ENCODE measurements around the gene IGFL1. TPM values are rescaled to one million over a fixed set of nuclear protein-coding genes. Genes with fewer than 3 reads are reported as not detected.
"Not testable (repeated sequence)": the region's sequence is repeated elsewhere in the genome, so short reads cannot be mapped to it uniquely, and the experiment has no call there.

IGFL1 gene
- total RNA-seq, 1 experiment from 2014 or later: not detected

DNA sequence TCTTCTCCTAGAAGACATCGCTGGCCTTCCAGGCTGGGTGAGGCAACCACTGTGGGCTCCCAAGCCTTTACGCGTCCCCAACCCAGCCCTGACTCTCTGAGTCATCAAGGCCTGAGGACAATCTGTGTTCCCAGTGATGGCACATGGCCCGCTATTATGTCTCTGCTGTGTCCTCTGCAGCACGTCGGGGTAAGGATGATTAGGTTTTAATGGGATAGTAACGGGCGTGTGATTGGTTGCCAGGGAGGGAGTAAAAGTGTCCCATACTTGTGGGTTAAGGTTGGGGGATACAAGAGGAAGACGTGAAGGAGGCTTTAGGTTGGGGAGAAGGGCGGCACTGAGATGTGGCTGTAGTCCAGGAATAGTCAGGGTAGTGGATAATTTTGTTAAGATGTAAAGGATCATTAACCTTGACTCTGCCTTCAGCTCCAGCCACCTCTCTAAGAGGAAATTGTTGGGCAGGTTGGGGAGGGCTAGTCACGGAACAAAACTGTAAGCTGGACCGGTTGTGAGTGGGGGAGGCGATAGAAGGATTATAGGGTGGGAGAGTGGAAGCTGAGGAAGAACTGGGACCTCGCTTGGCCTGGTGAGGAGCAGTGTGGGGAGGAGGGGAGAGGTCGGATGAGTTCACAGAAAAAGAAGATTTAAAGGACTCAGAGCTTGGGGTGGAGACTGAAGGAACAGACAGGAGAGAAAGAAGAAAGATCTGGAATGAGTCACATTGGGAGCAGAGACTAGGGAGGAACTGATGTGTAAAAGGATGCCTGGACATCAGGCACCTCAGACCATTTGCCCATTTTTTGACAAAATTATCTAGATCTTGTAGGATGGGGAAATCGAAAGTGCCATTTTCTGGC, 27.9 kb upstream of the IGFL1 start:
- DNase-seq (ENCODE audit: low read depth): no peak

DNA sequence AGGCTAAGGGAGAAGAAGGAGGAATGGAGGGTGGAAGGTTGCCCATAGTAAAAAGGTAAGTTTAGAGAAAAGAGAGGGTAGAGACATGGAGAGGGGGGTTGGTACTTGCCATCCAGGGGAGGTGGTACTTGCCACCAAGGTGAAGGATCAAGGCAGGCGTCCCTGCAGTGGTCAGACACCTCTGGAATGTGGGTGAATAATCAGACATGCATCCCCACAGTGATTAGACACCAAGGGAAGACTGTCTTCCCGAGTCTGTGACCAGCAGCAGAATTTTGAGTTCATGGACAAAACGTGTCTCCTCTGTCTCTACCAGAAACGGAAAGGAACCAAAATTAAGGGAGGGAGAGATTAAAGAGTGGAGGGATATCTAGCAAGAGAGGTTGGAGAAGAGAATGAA, 27.1 kb upstream of the IGFL1 start:
- DNase-seq (ENCODE audit: low read depth): no peak

DNA sequence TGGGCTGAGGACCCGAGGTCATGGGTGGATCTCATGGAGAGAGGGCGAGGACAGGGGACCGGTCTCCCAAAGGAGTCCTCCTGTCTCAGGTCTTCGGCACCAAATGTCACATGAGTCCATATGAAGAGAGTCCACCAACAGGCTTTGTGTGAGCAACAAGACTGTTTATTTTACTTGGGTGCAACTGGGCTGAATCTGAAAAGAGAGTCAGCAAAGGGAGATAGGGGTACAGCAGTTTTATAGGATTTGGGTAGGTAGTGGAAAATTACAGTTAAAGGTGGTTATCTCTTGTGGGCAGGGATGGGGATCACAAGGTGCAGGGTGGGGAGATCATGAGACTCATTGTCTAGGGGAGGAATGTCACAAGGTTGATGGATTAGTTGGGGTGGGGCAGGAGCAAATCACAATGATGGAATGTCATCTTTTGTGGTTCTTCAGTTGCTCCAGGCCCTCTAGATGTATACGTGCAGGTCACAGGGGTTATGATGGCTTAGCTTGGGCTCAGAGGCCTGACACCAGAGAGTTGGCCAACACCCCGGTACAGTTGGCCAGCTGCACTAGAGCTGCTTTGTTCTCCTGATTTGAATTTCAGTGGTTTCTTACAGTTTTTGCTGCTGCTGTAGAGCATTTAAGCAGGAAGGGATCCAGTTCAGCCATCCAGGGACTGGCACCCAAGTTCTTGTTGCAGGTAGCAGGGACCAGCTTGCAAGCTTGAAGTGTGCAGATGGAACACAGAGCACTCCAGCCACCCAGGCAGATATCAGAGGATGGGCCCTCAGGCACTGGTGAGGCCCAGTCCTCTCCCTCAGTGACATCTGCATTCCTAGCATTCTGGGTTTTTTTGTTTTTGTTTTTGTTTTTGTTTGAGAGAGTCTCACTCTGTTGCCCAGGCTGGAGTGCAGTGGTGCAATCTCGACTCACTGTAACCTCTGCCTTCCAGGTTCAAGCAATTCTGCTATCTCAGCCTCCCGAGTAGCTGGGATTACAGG, 26.4 kb upstream of the IGFL1 start:
- DNase-seq (ENCODE audit: low read depth): no peak

DNA sequence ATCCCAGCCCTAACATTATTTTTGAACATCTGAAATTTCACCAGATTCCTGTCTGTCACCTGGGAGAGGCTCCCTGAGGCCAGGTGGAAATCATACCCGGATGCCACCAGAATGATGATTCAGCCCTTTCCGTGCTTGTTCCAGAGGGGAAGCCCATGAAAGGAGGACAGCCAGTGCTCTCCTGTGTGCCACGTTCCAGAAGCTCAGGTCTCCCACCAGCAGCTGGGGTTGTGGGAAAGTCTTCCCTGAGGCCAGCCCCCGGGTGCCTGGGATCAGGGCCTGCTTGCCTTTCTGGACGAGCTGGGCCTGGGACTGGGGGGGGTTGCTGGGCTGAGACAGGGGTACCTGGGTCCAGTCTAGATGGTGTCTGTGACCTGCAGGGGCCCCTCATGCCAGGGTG, 25.5 kb upstream of the IGFL1 start:
- DNase-seq (ENCODE audit: low read depth): no peak

DNA sequence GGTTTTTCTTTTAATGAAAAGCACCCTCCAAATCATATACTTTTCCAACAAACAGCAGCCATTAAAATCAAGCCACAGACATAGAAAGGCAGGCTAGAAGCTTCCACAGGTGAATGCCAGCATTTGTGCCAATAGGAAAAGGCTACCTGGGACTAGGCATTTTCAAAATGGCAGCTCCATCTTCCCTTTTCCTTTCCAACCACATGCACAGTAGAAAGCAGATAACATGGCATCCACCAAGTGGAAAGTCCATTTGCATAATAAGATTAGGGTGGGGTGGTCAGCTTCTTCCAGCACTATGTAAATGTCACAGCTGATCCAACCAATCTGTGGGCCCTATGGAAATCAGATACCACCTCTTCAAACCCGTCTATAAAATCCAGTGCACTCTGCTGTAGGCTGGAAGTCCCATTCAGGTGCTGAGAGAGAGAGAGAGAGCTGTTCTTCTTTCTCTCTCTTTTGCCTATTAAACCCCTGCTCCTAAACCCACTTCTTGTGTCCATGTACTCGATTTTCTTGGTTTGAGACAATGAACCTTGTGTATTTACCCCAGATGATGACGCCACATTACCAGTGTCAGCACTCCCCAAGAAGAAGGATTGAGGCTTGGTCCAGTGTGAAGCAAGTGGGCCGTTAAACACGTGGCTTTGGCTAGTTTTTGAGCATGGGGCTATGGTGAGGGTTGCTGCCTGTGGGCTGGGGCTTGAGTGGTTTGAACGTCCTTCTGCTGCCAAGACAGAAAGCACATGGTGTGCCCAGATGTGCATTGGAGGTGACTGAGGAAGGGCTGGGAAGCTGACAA, 24.2 kb upstream of the IGFL1 start:
- DNase-seq (ENCODE audit: low read depth): no peak

DNA sequence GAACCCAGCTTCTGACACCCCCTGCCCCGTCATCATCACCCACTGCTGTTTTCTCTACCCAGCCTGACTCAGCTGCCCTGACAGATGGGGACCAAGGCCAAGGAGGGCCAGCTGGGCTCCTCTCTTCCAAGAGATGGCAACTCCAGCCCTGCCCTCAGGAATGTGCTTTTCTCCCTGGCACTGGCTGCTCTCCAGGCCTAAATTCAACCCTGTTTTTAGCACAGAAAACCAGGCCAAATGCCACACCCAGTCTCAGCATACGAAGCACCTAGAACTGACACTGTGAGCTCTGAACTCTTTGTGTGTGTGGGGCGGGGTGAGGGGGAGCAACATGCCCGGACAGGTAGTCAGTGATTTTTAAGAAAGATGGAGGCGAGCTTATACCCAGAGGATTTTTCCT, 23.4 kb upstream of the IGFL1 start:
- DNase-seq (ENCODE audit: low read depth): peak; percentile 45

DNA sequence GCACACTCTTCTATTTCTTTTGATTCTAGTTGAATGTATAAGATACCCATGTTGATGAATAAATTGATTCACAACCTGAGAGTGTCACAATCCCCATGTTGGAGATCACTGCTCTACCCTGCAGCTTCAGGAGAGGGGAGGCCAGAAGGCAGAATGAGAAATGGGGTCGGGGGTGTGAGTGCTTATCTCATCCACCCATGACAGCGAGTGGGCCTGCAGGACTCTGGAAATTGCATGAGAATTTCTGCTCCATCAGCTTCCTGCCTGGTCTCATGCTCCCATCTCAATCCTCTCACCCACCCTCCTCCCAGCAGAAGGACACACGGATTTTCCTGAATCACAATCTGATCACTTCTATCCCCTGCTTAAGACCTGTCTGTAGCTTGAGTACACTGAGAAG, 22.9 kb upstream of the IGFL1 start:
- DNase-seq (ENCODE audit: low read depth): no peak

DNA sequence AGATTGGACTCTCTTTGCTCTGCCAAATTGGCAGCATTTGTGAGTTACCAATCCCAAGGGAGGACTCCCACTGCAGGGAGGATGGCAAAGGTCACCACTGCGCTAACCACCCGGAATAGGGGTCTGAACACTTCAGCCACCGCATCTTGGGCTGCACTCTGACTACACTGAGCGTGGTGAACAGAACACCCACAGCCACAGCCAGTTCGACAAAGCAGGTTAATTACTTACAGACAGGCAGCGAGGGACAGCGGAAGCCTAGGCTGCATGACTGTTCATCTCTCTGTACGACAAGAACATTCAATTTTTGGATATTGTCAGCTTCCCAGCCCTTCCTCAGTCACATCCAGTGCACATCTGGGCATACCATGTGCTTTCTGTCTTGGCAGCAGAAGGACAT, 21.7 kb upstream of the IGFL1 start:
- not testable (repeated sequence) for DNase-seq (ENCODE audit: low read depth)

DNA sequence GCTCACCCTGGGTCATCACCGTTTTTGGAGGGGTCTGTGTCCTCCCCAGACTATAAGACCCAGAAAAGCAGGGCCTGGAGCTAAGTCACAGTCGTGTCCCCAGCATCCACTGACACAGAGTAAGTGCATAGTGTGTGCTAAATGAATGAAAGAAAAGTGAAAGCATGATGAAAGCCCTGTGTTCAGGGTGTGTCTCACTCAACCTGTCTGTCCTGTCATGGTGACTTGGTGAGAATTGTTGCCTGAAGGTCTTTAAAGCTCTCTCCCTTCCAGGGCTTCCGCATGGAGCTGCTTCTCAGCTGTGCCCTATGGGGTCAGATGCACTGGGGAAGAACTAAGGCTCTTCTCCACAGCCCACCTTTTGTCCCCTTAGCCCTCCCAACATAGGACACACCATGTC, 20.5 kb upstream of the IGFL1 start:
- no peak for DNase-seq (ENCODE audit: low read depth)

DNA sequence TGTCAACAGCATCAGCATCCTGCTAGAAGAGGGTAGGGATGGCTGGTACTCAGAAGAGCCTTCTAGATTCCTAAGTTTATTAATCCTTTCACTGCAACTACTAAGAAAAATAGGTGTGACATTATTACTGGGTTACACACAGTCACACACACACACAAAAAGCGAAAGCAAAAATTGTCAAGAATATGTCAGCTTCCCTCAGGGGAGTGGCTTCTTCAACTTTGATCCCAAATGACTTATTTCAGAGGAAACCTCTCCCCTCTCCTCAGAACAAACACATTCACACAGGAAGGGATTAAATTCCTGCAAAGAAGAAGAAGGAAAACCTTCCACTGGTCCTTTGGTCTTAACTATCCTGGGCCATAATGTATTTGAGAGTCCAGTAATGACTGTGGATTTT, 20.1 kb upstream of the IGFL1 start:
- no peak for DNase-seq (ENCODE audit: low read depth)

DNA sequence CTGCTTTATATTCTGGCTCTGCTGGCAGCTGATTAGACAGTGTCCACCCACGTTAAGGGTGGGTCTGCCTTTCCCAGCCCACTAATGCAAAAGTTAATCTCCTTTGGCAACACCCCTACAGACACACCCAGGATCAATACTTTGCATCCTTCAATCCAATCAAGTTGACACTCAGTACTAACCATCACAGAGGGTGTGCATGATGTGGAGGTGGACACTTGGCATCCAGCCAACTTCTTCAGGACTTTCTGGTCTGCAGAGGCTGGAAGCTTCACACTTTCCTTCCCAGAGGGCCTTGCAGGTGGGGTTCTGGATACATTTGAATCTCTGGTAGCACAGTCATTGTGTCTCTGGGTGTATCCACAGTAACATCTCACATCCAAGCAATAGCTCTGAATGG, 18.9 kb upstream of the IGFL1 start:
- DNase-seq (ENCODE audit: low read depth): no peak

DNA sequence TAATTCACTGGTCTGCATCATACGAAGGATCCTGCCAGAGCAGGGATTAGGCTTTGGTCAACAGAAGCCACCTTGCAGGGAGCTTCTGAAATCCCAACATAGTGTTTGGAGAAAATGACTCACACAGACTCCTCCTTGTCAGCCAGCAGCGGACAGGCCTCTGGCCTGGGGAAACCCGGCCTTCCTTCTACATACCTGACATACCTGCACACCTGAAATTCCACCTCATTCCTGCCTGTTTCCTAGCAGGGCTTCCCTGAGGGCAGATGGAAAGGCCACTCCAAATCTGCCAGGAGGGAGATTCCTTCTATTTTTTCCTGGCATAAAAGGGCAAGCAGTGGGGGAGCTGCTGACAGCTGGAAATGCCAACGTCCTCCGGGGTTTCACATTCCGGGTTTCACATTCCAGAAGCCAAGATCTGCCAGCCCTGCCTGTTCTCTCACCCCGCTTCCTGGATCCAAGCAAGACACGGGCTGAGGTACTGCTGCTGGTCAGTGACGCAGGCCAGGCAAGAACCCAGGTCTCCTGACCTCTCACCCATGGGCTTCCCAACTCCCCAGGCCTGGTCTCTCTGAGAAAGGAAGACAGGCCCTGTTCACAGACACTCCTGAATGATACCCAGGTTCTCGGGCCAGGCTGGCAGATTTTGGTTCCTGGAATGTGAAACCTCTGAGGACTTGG, 18.2 kb upstream of the IGFL1 start:
- DNase-seq (ENCODE audit: low read depth): peak; percentile 75

DNA sequence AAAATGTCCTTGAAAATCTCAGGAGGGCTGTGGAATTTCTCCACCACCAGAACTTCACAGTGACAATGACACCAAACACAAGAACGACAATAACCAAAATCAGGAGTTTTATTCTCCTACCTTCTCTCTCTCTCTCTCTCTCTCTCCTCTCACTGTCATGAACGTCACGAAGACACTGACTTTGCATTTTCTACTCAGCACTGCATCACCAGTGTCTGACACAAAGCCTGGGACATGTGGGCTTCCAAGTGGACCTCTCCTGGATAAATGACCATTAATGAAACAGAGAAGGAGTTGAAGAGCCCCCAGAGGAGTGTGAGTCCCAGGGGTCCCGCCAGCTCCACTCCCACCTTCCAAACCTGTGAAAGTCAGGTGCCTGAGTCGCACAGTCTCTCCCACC, 16.9 kb upstream of the IGFL1 start:
- not testable (repeated sequence) for DNase-seq (ENCODE audit: low read depth)

DNA sequence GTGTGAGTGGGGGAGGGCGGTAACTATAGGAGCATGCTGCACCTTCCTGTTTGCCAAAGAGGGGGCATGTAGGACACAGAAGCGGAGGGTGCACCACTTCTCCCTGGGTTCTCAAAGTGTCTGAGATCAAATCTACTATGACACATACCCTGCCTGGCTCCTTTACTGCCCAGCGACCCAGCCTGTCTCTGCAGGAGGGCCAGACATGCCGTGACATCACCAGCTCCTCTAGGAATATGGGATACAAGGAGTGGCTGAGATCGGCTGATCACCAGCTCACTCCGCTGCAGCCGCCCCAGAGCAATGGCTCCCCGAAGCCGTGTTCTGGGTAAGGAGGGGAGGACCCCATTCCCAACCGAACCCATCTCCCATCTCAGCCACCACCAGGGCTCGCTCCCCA, 16.4 kb upstream of the IGFL1 start:
- no peak for DNase-seq (ENCODE audit: low read depth)

DNA sequence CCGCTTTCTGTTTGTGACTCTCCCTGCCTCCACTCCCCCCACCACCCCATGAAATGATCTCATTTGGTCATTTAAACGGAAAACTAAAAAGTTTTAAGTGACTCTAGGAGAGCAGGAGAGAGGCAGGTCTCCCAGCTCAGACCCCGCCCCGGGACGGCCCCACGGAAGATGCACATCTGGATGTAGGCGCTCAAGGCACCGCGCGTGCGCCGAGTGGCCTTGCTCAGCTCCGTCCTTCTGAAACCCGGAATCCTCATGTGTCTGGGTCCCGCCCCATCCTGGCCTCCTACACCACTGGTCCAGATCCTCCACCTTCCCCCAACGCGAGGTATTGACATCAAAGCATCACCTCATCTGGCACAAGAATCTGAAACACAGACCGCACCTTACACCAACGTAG, 15.7 kb upstream of the IGFL1 start:
- DNase-seq (ENCODE audit: low read depth): no peak

DNA sequence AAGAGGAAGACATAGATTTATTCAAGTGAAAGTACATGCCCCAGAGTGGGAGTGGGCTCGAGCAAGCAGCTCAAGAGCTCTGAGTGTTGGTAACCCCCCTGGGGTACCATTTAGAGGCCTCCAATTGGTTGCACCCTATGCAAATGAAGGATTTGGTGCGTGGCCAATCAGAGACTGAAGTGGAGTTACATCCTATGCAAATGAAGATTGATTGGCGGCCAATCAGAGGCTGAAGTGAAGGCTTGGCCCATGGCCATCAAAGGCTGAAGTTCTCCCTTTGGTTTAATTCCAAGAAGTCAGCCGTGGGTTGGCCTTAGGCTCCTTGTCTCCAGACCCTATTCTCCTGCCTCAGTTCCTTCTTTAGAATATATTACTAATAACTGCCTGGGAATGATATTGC, 12.9 kb upstream of the IGFL1 start:
- DNase-seq (ENCODE audit: low read depth): no peak

DNA sequence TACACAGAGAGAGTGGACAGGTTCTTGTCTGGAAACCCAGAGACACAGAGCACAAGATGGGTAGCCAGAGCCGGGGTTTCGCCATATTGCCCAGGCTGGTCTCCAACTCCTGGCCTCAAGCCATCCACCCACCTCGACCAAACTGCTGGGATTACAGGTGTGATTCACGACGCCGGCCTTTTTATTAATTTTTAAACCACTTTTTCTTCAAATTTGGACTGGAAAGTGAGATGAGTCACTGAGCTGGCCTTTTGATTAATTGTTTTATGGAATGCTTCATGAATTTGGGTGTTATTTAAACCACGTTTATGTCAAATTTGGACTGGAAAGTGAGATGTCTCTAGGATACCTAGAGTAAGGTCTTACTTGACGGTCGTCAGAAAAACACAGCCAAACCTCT, 12.1 kb upstream of the IGFL1 start:
- DNase-seq (ENCODE audit: low read depth): no peak

DNA sequence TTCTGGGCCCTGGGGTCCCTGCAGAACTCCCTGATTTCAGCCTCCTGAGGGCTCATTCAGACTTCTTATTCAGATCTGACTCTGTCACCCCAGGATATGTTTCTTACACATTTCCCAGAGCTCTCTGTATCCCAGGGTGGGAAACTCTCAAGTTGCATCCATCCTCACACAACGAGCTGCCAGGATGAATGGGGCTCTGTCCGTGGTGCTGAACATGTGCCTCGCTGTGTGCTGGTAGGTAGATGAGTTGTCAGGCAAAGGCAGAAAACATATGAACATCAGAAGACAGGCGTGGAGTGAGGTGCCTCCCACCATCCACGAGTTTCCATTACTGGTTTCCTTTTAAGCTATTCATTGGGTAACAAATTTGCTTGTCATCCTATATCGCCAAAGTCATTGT, 11.4 kb upstream of the IGFL1 start:
- peak; percentile 33 for DNase-seq (ENCODE audit: low read depth)

DNA sequence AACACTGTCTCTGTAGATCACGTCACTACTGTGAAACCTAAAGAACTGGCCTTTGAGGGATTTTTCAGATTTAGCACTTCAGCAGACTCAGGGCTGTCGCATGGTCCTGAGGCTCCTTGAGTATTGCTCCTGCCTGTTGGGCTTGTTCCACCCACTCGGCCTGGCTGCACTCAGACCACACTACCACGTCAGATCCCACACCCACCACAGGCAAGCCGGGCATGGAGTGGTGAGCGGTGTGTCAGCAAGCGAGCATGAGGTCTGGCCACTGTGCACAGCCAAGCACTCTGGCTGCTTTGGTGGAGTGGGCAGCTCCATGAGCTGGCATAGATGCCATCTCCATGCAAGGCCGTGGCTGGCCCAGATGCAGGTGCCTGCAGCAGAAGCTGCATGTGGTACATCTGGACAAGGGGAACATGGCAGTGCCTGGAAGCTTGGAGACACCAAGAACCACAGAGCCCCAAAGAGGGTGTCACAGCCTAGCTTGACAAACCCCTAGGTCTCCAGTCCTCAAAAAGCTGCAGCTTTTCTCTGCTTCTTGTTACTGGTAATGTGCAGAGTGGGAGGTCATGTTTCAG, 9.4 kb upstream of the IGFL1 start:
- DNase-seq (ENCODE audit: low read depth): no peak

DNA sequence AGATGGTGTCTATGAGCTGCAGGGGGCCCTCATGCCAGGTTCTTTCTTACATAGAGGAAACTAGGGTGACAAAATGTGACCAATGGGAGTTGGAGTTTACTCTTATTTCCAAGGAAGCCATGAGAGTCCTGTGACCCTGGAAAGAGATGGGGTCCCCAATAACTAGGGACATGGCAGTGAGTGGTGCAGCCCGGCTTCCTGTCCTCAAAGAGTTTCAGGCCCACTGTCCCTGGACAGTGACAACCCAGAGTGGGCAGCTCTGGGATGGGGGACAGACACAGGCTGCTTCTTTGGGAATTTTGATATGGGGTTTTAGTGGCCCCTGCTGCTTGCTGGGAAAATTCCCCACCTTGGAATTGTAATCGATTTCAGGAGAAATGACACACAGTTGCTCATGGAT, 8.4 kb upstream of the IGFL1 start:
- no peak for DNase-seq (ENCODE audit: low read depth)
